Measurements from ENCODE around the gene DAGLA. TPM values are rescaled to one million over a fixed set of nuclear protein-coding genes. Genes with fewer than 3 reads are reported as not detected.

Gene DAGLA
- total and polyA plus RNA-seq, 2 donors from 2014 or later = 1.4 to 3.9 TPM

- H3K27ac ChIP-seq (ENCODE audit: low read depth in 2 of 2, low read length in 2 of 2) = no peak overlapping the region
- no peak overlapping the region for H3K9ac ChIP-seq (ENCODE audit: low read length in 3 of 3)
- DNase-seq = no peak
- no peaks in the 10 kb centered on the region for H3K36me3 ChIP-seq (ENCODE audit: control insufficient read depth in 2 of 3, insufficient read depth in 3 of 3, low read length in 3 of 3)
- H3K27me3 ChIP-seq (ENCODE audit: control insufficient read depth, insufficient read depth, low read length) = no peaks in the 10 kb centered on the region
- no peaks in the 10 kb centered on the region for H3K9me3 ChIP-seq (ENCODE audit: control insufficient read depth in 2 of 3, insufficient read depth in 1 of 3, low read length in 3 of 3)
- TF ChIP-seq CTCF (IDR thresholded peaks at IDR 0.05; ENCODE audit: borderline replicate concordance, extremely low read depth, insufficient read depth) = no peak
- no peak for FAIRE-seq
- H3K4me1 ChIP-seq (ENCODE audit: control insufficient read depth in 2 of 3, insufficient read depth in 2 of 3, low read depth in 1 of 3, low read length in 3 of 3) = peaks cover 0 to 19% (median 3%) of the 10 kb centered on the region in 3 donors
- H3K4me3 ChIP-seq (ENCODE audit: low read length in 3 of 3) = no peak overlapping the region
- intact Hi-C loops (cut with DNase I) = no loop called here
Measured at GRCh38 chr11:61751384-61751783, 71.2 kb downstream of the DAGLA start.

GRCh38 chr11:61752117-61752924 lies 72.1 kb downstream of the DAGLA start, which contains the start of gene MYRF:
TSS of gene MYRF (plus strand) at chr11:61752636. CDS start at chr11:61752745, 109 bp downstream.
- no peak within 1 kb of the TSS for H3K27ac ChIP-seq (ENCODE audit: low read depth in 2 of 2, low read length in 2 of 2)
- peak within 1 kb of the TSS in 2 of 3 donors; percentile 55 to 58 for H3K9ac ChIP-seq (ENCODE audit: low read length in 3 of 3)
- peaks cover 0 to 22% (median 3%) of the 10 kb centered on the region in 3 donors for H3K4me1 ChIP-seq (ENCODE audit: control insufficient read depth in 2 of 3, insufficient read depth in 2 of 3, low read depth in 1 of 3, low read length in 3 of 3)

GRCh38 chr11:61752925-61753521 lies 72.8 kb downstream of the DAGLA start:
- no peak overlapping the region for H3K27ac ChIP-seq (ENCODE audit: low read depth in 2 of 2, low read length in 2 of 2)
- no peaks in the 10 kb centered on the region for H3K9me3 ChIP-seq (ENCODE audit: control insufficient read depth in 2 of 3, insufficient read depth in 1 of 3, low read length in 3 of 3)
- intact Hi-C loops (cut with DNase I) = no loop called here
- H3K27me3 ChIP-seq (ENCODE audit: control insufficient read depth, insufficient read depth, low read length) = no peaks in the 10 kb centered on the region
- peak overlapping the region; percentile 4 to 57 (median 48) for H3K4me3 ChIP-seq (ENCODE audit: low read length in 3 of 3)
- FAIRE-seq = no peak
- DNase-seq = peak in 1 of 5 donors; percentile 65
- peaks cover 0 to 25% (median 3%) of the 10 kb centered on the region in 3 donors for H3K4me1 ChIP-seq (ENCODE audit: control insufficient read depth in 2 of 3, insufficient read depth in 2 of 3, low read depth in 1 of 3, low read length in 3 of 3)
- no peaks in the 10 kb centered on the region for H3K36me3 ChIP-seq (ENCODE audit: control insufficient read depth in 2 of 3, insufficient read depth in 3 of 3, low read length in 3 of 3)
- no peak for TF ChIP-seq CTCF (IDR thresholded peaks at IDR 0.05; ENCODE audit: borderline replicate concordance, extremely low read depth, insufficient read depth)
- H3K9ac ChIP-seq (ENCODE audit: low read length in 3 of 3) = peak overlapping the region in 2 of 3 donors; percentile 55 to 58

More at GRCh38 chr11:61752117-61752924, 72.1 kb downstream of the DAGLA start, which contains the start of gene MYRF:
- Histone ChIP-seq H3K9me3 (ENCODE audit: control insufficient read depth in 2 of 3, insufficient read depth in 1 of 3, low read length in 3 of 3) (no peaks in the 10 kb centered on the region), H3K4me3 (ENCODE audit: low read length in 3 of 3) (peak within 1 kb of the TSS; percentile 12 to 57 (median 50)), H3K36me3 (ENCODE audit: control insufficient read depth in 2 of 3, insufficient read depth in 3 of 3, low read length in 3 of 3) (no peaks in the 10 kb centered on the region), H3K27me3 (ENCODE audit: control insufficient read depth, insufficient read depth, low read length) (no peaks in the 10 kb centered on the region)
- intact Hi-C loops (cut with DNase I) = no loop called here
- FAIRE-seq = no peak
- peak in 4 of 5 donors; percentile 51 to 85 (median 74) for DNase-seq
- TF ChIP-seq CTCF (IDR thresholded peaks at IDR 0.05; ENCODE audit: borderline replicate concordance, extremely low read depth, insufficient read depth) = peak; percentile 85

All from kidney (tissue), 14 donors.